ENCODE measurements around the gene ENOX2. TPM values are rescaled to one million over a fixed set of nuclear protein-coding genes. Genes with fewer than 3 reads are reported as not detected.
"Not testable (repeated sequence)": the region's sequence is repeated elsewhere in the genome, so short reads cannot be mapped to it uniquely, and the experiment has no call there.

Gene ENOX2
- total RNA-seq, 1 donor from 2014 or later: 3.3 TPM

- DNase-seq (ENCODE audit: low spot score in 2 of 2) (no peak), FAIRE-seq (no peak)
Measured at GRCh38 chrX:130715299-130715698, 187.7 kb downstream of the ENOX2 start.

GRCh38 chrX:130714665-130715064, 188.3 kb downstream of the ENOX2 start:
- no peak for FAIRE-seq
- DNase-seq (ENCODE audit: low spot score in 2 of 2): no peak

- no peak for FAIRE-seq
- no peak for DNase-seq (ENCODE audit: low spot score in 2 of 2)
Measured at GRCh38 chrX:130714135-130714534, 188.9 kb downstream of the ENOX2 start.

- not testable (repeated sequence) for FAIRE-seq; DNase-seq (ENCODE audit: low spot score in 2 of 2)
Measured at GRCh38 chrX:130709178-130709577, 193.8 kb downstream of the ENOX2 start.

GRCh38 chrX:130705591-130705990, 197.4 kb downstream of the ENOX2 start:
- DNase-seq (ENCODE audit: low spot score in 2 of 2): no peak
- no peak for FAIRE-seq

- DNase-seq (ENCODE audit: low spot score in 2 of 2) (no peak), FAIRE-seq (no peak)
Measured at GRCh38 chrX:130704053-130705038, 198.7 kb downstream of the ENOX2 start.

GRCh38 chrX:130702867-130703707, 199.9 kb downstream of the ENOX2 start:
- FAIRE-seq: no peak
- DNase-seq (ENCODE audit: low spot score in 2 of 2): no peak

- DNase-seq (ENCODE audit: low spot score in 2 of 2): no peak
- no peak for FAIRE-seq
Measured at GRCh38 chrX:130700629-130701028, 202.4 kb downstream of the ENOX2 start.

- no peak for FAIRE-seq
Measured at GRCh38 chrX:130699618-130700017, 203.4 kb downstream of the ENOX2 start.

GRCh38 chrX:130696542-130696941, 206.5 kb downstream of the ENOX2 start:
- FAIRE-seq: no peak
- DNase-seq (ENCODE audit: low spot score in 2 of 2): no peak

More at GRCh38 chrX:130699618-130700017, 203.4 kb downstream of the ENOX2 start:
- DNase-seq (ENCODE audit: low spot score in 2 of 2): no peak

GRCh38 chrX:130695931-130696330, 207.1 kb downstream of the ENOX2 start:
- FAIRE-seq: no peak
- no peak for DNase-seq (ENCODE audit: low spot score in 2 of 2)

- DNase-seq (ENCODE audit: low spot score in 2 of 2): no peak
- no peak for FAIRE-seq
Measured at GRCh38 chrX:130694983-130695382, 208.0 kb downstream of the ENOX2 start.

GRCh38 chrX:130691576-130691975, 211.4 kb downstream of the ENOX2 start:
- FAIRE-seq: no peak
- no peak for DNase-seq (ENCODE audit: low spot score in 2 of 2)

- FAIRE-seq: no peak
- no peak for DNase-seq (ENCODE audit: low spot score in 2 of 2)
Measured at GRCh38 chrX:130688360-130688759, 214.6 kb downstream of the ENOX2 start.

GRCh38 chrX:130682990-130683389, 220.0 kb downstream of the ENOX2 start:
- FAIRE-seq (no peak), DNase-seq (ENCODE audit: low spot score in 2 of 2) (no peak)

- no peak for FAIRE-seq
- DNase-seq (ENCODE audit: low spot score in 2 of 2): no peak
Measured at GRCh38 chrX:130680164-130681035, 222.6 kb downstream of the ENOX2 start.

- no peak for FAIRE-seq
- DNase-seq (ENCODE audit: low spot score in 2 of 2): no peak
Measured at GRCh38 chrX:130676861-130677260, 226.1 kb downstream of the ENOX2 start.

- DNase-seq (ENCODE audit: low spot score in 2 of 2) (no peak), FAIRE-seq (no peak)
Measured at GRCh38 chrX:130672214-130672613, 230.8 kb downstream of the ENOX2 start.

GRCh38 chrX:130669233-130669632, 233.8 kb downstream of the ENOX2 start:
- no peak for FAIRE-seq
- no peak for DNase-seq (ENCODE audit: low spot score in 2 of 2)

- no peak for DNase-seq (ENCODE audit: low spot score in 2 of 2)
- FAIRE-seq: no peak
Measured at GRCh38 chrX:130665263-130665662, 237.7 kb downstream of the ENOX2 start.
